GM12872 (cell line): ENCODE data around the gene SCARB2.

Experiments
- TF ChIP-seq, protein P1 (sequence below): IDR thresholded peaks from 3 replicates; pipeline ENCODE4 v1.5.1; 2011; ENCODE audit warnings: low read depth, mild to moderate bottlenecking, low read length, moderate library complexity; ENCODE audit not compliant: insufficient read depth

Gene SCARB2

GRCh38 chr4:76213415-76214176, at the start of gene SCARB2:
TSS of gene SCARB2 (minus strand) at chr4:76213824. CDS start at chr4:76213543, 281 bp downstream.
- TF ChIP-seq, protein P1, sequence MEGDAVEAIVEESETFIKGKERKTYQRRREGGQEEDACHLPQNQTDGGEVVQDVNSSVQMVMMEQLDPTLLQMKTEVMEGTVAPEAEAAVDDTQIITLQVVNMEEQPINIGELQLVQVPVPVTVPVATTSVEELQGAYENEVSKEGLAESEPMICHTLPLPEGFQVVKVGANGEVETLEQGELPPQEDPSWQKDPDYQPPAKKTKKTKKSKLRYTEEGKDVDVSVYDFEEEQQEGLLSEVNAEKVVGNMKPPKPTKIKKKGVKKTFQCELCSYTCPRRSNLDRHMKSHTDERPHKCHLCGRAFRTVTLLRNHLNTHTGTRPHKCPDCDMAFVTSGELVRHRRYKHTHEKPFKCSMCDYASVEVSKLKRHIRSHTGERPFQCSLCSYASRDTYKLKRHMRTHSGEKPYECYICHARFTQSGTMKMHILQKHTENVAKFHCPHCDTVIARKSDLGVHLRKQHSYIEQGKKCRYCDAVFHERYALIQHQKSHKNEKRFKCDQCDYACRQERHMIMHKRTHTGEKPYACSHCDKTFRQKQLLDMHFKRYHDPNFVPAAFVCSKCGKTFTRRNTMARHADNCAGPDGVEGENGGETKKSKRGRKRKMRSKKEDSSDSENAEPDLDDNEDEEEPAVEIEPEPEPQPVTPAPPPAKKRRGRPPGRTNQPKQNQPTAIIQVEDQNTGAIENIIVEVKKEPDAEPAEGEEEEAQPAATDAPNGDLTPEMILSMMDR = no peak

DNA sequence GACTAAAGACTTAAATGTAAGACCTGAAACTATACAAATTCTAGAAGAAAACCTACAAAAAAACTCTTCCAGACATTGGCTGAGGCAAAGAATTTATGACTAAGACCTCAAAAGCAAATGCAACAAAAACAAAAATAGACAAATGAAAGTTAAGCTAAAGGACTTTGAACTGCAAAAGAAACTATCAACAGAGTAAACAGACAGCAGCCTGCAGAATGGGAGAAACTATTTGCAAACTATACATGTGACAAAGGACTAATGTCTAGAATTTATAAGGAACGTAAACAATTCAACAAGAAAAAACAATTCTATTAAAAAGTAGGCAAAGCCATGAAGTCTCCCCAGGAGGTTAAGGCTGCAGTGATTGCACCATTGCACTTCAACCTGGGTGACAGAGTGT, 46.9 kb upstream of the SCARB2 start:
- TF ChIP-seq, protein P1 = no peak

DNA sequence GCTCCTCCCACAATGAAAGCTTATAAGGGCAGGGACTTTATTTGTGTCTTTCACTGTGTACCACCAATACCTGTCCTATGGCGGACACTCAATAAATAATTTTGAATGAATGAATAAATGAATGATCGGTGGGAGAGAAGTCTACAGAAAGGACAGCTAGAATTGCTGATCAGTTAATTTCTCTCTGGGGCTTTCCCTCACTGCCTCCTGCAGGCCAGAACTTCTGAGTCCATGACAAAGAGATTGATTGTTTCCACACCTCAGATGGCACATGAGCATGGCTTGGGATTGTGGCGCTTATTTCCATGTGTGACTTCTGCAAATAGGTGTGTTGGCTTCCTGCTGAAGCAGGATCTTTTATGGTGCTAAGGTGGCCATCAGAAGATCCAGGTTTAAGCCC, 44.2 kb upstream of the SCARB2 start:
- TF ChIP-seq, protein P1 = no peak

GRCh38 chr4:76256968-76257367, 43.3 kb upstream of the SCARB2 start:
- TF ChIP-seq, protein P1 = no peak

DNA sequence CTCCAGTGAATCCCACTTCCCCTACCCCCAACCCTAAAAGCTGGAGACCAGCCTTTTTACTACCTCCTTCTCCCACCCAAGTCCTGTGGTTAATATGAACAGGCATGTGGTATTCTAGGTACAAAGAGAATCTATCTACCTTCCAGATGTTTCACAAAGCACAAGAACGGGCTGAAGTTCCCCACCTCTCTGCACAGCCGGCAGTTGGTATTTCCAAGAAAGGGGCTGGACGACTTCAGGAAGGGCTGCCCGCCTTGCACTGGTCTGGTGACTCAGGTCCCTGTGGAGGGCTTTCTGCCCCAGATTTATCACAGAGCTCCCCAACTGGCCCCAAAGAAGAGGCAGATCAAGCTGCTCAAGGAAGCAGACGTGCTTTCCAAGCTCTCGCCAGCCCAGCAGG, 42.4 kb upstream of the SCARB2 start:
- TF ChIP-seq, protein P1 = no peak

DNA sequence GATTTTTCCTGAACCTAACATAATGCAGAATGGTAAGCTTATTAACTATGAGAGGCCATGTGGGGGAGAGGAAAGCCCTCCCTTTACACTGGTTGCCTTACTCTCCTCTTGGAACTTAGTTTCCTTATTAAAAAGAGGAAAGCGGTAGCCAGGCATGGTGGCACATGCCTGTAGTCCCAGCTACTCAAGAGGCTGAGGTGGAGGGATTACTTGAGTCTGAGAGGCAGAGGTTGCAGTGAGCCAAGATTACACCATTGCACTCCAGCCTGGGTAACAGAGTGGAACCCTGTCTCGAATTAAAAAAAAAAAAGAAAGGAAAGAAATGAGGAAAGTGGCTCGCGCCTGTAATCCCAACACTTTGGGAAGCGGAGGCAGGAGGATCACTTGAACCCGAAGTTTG, 39.9 kb upstream of the SCARB2 start:
- TF ChIP-seq, protein P1 = no peak

- TF ChIP-seq, protein P1 = no peak
These were observed 38.6 kb upstream of the SCARB2 start for GRCh38 chr4:76252271-76252653.
